ENCODE measurements around the gene SMTNL1.

The SMTNL1 gene

GRCh38 chr11:57500926-57501325 is 36.5 kb upstream of the SMTNL1 start:
- no peak overlapping the region for H3K4me3 ChIP-seq (ENCODE audit: low read depth, low read length)
- no peak for TF ChIP-seq CTCF (IDR thresholded peaks at IDR 0.05; ENCODE audit: borderline replicate concordance, insufficient read depth, low read depth, low read length)

GRCh38 chr11:57501953-57502352 is 35.4 kb upstream of the SMTNL1 start:
- no peak overlapping the region for H3K4me3 ChIP-seq (ENCODE audit: low read depth, low read length)
- no peak for TF ChIP-seq CTCF (IDR thresholded peaks at IDR 0.05; ENCODE audit: borderline replicate concordance, insufficient read depth, low read depth, low read length)

- H3K4me3 ChIP-seq (ENCODE audit: low read depth, low read length): no peak overlapping the region
- no peak for TF ChIP-seq CTCF (IDR thresholded peaks at IDR 0.05; ENCODE audit: borderline replicate concordance, insufficient read depth, low read depth, low read length)
Observed at GRCh38 chr11:57502376-57502775, 35.0 kb upstream of the SMTNL1 start.

- no peak overlapping the region for H3K4me3 ChIP-seq (ENCODE audit: low read depth, low read length)
- TF ChIP-seq CTCF (IDR thresholded peaks at IDR 0.05; ENCODE audit: borderline replicate concordance, insufficient read depth, low read depth, low read length): no peak
Observed at GRCh38 chr11:57502870-57503269, 34.5 kb upstream of the SMTNL1 start.

GRCh38 chr11:57504511-57504910 is 32.9 kb upstream of the SMTNL1 start:
- H3K4me3 ChIP-seq (ENCODE audit: low read depth, low read length): no peak overlapping the region
- no peak for TF ChIP-seq CTCF (IDR thresholded peaks at IDR 0.05; ENCODE audit: borderline replicate concordance, insufficient read depth, low read depth, low read length)

GRCh38 chr11:57506522-57506921 is 30.9 kb upstream of the SMTNL1 start:
- H3K4me3 ChIP-seq (ENCODE audit: low read depth, low read length): no peak overlapping the region
- no peak for TF ChIP-seq CTCF (IDR thresholded peaks at IDR 0.05; ENCODE audit: borderline replicate concordance, insufficient read depth, low read depth, low read length)

- no peak overlapping the region for H3K4me3 ChIP-seq (ENCODE audit: low read depth, low read length)
- TF ChIP-seq CTCF (IDR thresholded peaks at IDR 0.05; ENCODE audit: borderline replicate concordance, insufficient read depth, low read depth, low read length): no peak
Observed at GRCh38 chr11:57508341-57509170, 28.8 kb upstream of the SMTNL1 start.
